GM21529 (cell line): Measurements from ENCODE around the gene RNF113B.

Source experiments
- ATAC-seq: cut with Tn5 transposase; IDR thresholded peaks from one replicate; pipeline ENCODE4 v1.9.1; 2021; ENCODE audit not compliant: unreplicated experiment

Gene RNF113B

DNA sequence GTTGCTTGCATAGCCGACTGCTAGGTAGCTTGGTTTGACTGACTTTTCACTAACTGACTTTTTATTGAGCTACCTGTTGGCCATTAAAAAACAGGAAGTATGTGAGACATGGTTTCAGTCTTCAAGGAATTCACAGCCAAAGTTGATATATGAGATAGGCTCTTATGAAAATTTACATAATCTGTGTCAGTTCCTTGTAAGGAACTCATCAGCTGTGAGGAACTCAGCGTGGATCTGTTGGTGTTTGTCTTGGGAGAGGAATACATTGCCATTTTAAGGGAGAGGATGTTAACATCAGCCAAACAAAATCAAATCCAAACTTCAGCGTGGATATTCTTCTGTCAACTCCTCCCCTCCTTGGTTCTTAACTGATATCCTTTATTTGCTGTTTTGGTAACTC is 2.0 kb downstream of the RNF113B start:
- no peak for ATAC-seq

DNA sequence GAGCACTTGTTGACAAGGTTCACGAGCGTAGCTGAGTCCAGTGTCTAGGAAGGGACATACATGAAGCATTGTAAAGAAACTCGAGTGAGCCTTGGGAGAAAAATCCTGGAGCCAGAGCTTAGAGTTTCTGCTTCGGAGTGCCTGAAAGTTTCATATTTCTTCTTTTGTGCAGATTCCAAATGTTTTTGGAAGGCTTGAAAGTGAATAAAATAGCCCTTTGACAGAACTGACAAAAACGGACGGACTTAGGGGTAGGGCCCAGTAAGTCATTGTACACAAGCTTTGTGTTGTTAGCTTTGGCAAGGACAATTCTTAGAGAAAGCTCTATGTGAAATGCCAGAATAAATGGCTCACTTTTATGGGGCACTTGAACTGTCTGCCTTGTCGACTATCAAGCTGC is 2.8 kb downstream of the RNF113B start:
- no peak for ATAC-seq

DNA sequence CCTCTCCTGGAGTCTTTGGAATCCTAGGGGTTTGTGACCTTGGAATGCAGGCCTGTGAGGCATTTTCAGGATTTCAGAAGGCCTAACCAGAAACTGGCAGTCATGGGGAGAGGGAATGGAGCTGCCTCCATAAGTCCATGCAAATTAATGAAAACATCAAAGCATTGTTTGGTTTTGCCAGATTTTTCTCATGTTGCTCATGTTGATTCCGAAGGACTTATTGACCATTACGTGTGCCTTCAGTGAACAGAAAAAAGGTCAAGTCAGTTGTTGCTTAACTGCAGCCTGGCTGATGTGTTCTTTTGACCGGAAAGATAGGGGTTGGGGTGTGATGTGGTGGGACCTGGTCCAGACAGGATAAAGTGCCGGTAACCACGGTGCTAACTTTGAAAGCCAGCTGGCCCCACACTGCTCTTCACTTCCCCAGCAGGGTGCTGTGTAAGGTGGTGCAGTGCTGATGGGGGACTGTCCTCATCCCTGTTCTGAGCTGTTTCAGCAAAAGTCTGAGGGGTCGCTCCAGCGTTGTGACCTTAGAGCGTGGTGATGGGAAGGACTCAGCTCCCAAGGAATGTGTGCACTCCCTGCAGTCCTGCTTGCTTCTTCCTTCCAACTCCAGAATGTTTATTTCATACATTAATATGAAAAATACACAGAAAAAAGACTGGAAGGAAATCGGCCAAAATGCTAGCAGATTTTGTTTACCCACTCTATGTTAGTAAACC is 3.5 kb downstream of the RNF113B start:
- ATAC-seq: no peak

DNA sequence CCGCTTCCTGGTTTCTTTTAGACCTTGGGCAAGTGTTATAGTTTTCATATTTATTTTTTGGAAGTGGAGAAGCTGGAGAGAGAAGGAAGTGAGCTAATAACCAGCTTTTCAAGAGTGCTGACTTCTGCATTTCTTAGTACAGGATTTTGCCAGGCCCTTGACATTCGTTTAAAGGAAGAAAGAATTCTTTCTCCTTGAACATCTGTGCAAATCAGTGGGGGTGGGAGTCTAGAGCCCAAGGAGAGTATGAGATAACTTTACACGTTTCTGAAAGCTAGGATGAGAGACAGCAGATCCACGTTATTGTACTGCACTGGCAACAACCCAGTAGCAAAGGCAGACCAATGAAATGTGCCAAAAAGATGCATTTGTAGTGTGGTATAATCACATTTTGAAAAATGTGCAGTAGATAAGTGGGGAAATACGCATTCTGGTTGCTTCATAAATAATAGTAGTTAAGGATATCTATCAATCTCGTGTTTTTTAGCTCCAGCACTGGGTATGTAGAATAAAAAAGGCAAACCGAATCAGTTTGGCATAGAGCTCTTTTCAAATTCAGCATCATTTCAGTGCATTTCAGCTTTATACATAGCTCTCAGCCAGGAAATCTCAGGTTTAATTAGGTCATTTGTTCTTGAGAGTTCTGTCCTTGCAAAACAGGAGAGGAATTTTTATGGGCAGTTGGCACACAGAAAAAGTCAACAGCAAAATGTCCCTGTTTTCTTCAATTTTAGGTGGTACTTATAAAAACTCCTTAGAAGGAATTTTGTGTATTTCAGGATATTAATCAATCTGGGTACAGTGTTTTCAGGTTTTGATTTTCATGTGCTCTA is 4.3 kb downstream of the RNF113B start:
- no peak for ATAC-seq

DNA sequence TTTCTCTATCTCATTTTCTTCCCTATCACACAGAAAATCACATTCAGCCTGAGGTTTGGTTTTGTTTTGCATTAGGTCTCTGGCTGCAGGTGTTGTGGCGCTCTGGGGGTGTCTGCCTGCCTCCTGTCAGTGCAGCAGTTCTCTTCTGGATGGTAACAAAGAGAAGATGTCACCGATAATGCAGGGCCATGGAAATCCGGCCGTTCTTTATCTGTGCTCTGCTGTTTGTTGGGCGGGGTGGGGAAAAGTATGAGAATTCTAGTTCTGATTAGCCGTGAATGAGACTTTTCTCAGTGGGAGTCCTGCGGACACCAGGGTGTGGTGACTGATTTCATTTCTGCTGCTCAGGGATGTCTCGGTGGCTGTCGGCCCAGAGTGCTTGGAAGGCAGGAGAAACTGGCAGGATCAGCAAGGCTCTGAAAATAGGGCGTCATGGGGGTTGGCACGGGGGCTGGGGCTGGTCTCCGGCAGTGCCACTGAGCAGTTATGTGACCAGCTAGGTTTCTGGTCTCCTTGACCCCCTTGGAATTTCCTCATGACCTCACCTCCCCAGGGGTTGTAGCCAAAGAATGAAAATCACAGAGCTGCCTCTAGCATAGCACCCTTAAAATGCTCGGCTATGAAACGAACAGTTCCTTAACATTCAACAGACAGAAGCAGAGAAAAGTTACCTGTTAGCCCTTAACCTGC is 5.0 kb downstream of the RNF113B start:
- no peak for ATAC-seq

DNA sequence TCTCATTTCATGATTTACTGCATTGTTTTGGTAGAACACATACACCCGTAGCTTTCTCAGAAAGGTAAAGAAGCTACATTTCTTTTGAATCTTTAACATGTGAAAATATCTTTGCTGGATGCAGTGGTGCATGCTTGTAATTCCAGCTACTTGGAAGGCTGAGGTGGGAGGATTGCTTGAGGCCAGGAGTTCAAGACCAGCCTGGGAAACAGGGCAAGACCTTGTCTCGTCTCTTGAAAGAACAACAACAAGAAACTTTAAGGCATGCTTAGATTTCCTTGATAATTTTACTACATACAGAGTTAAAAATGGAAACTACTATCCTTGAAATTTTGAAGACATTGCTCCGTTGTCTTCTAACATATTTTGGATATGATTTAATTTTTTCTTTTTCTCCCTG is 7.7 kb downstream of the RNF113B start:
- no peak for ATAC-seq

DNA sequence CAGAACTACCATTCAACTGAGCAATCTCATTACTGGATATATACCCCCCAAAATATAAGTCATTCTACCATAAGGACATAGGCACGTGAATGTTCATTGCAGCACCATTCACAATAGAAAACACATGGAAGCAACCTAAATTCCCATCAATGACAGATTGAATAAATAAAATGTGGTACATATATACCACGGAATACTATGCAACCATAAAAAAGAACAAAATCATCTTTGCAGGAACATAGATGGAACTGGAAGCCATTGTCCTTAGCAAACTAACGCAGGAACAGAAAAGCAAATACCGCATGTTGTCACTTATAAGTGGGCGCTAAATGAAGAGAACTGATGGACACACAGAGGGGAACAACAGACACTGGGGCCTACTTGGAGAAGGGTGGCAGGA is 14.1 kb downstream of the RNF113B start:
- no peak for ATAC-seq

DNA sequence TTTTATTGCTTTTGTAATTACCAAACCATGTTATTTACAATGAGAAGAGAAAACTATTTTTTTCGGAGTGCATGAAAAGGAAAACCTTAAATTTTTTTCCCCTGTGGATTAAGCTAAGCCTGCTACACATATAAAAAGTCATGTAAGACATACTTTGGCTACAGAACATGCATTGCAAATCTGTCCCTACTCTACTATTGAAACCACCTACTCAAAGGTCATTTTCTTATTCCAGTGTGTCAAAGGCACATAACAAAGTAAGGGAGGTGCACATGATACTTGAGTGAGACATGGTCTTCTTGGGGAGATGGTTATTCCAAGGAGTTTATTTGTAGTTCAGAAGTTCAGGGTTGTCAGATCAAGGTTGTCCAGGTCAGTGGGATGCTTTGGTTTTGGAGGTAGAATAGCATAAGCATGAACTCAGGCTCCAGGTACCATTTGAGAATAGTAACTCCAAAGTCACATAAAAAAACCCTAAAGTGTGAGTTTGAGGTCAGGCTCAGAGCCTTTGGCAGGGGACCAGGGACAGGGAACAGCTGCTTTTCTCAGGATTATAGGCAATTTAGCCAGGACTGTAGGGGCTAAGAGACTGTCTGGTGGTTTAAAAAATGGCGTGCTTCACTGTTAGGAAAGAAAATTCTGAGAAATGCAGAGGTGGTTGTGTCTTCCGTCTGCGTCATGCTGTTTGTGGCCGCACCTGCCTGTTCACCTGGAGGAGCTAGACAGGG is 18.7 kb downstream of the RNF113B start:
- no peak for ATAC-seq

DNA sequence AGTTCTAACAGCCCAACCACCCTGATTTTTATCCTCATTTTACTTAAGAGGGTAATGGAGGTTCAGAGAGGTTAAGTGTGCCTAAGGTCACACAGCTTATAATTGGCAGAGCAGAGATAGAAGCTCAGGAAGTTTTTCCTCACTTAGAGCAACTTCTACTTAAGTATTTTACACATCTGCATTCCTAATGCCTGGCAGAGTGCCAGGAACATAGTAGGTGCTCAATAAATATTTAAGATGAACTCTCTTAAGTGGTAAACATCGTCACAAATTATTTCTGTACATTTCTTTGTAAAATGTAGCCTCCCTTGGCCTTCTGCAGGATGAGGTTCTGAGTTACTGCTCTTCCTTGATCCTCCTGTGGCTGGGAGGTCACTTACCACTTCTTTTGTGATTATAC is 19.5 kb downstream of the RNF113B start:
- ATAC-seq: no peak

DNA sequence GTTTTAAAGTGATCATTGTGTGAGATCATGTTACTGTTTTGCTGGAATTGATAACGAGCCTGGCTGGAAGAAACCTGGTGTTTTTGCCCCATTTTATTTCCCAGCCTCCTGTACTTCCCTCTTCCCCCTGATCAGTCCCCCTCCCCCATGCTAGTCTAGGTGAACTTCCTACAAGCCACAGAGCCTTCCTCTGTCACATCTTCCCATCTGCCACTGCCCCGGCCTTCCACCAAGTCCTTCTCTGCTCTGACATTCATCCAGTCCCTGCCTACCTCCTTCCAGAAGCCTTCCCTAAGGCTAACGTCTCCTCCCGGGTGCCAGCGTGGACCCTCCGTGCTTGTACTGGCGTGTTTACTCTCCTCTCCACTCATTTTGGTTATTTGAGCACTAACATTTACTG is 19.9 kb downstream of the RNF113B start:
- no peak for ATAC-seq

DNA sequence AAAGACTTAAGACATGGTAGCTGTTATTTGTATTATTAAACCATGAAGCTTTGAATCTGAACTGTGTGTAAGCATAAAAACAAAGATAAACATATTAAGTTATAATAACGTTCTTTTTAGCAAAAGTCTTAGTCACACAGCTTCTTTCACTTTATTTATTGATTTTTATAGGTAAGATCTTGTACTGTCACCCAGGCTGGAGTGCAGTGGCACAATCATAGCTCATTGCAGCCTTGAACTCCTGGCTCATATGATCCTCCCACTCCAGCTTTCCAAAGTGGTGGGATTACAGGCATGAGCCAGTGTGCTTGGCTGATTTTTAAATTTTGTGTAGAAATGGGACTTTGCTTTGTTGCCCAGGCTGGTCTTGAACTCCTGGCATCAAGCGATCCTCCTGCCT is 20.8 kb downstream of the RNF113B start:
- no peak for ATAC-seq

DNA sequence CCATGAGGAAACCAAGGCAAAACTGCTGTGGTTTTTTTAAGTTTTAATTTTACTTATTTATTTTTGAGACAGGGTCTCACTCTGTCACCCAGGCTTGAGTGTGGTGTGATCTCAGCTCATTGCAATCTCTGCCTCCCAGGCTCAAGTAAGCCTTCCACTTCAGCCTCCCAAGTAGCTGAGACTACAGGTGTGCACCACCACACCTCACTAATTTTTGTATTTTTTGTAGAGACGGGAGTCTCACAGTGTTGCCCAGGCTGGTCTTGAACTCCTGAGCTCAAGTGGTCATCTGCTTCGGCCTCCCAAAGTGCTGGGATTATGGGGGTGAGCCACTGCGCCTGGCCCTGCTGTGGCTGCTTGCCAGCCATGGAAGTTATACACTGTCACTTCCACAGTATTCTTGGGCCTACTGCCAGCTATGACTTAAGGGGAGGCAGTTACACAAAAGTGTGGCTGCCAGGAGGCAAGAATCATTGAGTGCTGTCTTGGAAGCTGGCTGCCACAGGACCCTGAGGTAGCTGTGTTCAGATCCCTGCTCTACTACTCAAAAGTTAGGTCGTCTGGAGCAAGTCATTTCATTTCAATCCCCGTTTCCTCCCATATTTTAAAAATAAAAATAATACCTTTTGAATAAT is 21.5 kb downstream of the RNF113B start:
- ATAC-seq: no peak

DNA sequence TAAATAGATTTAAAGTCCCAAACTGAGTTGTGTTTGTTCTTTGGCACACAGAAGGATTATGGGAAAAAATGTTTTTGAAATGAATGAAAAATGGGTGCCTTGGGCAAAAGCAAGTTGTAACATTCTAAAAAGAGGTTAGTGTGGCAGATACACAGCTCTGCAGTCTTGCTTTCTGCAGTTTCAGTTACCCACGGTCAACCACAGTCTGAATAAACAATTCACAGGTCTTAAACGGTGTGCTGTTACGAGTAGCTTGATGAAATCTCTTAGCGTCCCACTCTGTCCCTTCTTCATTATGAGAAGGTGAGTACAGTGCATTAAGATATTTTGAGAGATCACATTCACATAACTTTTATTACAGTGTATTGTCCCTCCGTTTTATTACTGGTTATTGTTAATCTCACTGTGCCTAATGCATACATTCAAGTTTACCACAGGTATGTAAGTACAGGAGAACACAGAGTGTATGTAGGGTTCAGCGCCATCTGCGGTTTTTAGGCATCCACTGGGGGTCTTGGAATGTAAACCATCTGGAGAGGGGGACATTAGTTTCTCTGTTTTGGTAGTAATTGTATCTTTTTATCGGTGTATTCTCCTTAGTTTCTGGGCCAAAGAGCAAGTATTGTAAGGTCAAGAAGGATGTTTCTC is 26.1 kb downstream of the RNF113B start:
- ATAC-seq: no peak

DNA sequence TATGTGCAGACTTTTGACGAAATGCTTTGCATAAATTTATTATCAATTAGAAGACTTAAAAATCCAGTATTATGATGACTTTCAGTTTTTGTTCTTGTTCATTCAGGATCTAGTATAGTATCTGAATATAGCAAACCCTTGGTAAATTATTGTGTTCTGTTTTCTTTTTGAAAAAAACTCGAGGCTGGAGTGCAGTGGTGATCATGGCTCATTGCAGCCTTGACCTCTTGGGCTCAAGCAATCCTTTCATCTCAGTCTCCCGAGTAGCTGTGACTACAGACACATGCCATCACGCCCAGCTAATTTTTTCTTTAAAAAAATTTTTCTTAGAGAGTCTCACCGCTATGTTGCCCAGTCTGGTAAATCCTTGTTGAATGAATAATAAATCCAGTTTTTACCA is 29.5 kb downstream of the RNF113B start:
- no peak for ATAC-seq

DNA sequence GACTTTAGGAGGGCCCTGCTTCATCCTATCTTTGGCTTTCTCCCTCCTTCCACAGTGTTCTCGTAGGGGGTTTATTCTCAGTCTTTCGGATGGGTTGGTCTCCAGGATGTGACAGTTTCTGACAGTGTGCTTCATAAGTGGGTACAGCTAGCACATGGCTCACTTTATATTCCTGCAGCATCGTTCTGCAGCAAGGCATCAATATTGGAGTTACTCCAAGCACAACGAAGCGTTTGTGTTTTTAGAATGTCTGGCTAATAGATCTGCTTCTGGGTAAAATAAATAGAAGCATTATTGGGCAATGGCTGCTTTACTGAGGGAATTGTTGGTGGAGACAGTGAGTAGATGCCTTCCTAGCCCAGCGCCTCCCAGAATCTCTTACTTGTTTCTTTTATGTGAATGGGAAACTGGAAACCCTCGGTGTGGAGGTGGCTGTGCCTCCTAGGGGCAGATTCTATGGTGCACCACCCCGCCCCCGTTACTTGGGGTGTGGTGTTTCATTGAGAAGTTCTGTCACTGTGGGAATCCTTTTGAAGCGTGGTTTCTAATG is 32.2 kb downstream of the RNF113B start:
- ATAC-seq: no peak

DNA sequence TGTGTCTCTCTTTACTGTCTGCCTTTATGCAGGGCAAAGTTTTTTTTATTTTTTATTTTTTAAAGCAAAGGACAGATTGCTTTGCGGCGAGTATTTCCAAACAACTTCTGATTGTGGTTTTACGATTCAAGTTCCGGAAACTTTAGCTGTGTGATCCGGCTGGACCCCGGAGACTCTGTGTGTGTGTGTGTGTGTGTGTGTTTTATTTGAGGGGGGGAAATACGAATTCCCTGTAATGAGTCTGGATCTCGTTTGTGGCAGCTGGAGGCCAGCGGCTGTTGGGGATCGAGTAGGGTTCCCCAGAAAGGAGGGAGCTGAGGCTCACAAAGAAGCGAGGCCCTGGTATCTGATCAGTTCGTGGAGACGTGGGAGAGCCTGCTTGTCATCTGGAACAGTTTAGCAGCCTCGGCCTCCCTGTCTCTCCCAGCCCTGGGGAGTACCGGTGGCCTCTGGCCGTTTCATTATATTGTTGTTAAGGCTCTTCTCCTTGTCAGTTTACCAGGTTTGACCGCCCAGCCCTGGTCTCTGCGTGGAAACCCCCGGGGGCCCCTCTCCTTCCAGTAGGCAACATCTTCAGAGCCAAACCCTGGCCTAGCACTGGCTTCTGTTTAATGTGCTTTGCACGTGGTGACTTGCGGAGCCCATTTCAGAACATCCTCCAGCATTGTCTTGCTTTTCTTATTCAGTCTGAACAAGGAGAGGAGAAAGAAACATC is 32.9 kb downstream of the RNF113B start:
- ATAC-seq: no peak

DNA sequence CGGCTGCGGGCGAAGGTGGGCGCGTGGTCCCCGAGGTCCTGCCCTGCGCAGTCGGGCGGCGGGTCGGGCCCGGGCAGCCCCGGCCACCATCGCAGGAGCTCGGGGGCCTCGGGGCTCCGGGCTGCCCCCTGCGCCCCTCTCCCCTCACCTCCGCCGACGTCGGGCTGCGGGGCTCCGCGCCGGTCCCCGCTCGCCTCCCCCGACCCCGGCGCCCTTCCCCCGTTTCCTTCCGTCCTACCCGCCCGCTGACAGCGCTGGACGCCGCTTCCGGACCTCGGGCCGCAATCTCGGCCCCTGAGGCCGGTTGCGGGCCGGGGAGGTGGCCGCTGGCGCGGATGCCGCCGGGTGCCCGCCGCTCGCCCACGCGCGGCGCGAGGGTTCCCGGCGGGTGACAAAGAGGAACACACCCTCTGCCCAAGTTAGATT is 33.5 kb downstream of the RNF113B start:
- peak; percentile 12 for ATAC-seq

DNA sequence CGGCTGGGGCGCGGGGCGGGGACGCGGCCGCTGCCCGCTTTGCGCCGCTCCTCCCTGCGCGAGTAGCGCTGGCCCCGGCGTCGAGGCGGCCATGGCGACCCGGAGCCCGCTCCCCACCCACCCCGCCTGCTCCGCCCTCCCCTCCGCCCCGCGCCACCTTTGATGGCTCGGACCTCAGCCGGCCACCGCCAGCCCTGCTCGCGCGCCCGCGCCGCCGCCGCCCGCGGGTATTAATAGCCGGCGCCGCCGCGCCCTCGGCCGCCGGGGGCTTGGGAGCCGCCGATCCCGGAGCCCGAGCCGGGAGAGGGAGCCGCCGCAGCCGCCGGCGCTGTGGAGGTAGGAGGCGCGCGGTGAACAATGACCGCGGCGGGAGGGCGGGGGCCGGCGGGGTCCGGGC is 33.9 kb downstream of the RNF113B start:
- ATAC-seq: no peak

DNA sequence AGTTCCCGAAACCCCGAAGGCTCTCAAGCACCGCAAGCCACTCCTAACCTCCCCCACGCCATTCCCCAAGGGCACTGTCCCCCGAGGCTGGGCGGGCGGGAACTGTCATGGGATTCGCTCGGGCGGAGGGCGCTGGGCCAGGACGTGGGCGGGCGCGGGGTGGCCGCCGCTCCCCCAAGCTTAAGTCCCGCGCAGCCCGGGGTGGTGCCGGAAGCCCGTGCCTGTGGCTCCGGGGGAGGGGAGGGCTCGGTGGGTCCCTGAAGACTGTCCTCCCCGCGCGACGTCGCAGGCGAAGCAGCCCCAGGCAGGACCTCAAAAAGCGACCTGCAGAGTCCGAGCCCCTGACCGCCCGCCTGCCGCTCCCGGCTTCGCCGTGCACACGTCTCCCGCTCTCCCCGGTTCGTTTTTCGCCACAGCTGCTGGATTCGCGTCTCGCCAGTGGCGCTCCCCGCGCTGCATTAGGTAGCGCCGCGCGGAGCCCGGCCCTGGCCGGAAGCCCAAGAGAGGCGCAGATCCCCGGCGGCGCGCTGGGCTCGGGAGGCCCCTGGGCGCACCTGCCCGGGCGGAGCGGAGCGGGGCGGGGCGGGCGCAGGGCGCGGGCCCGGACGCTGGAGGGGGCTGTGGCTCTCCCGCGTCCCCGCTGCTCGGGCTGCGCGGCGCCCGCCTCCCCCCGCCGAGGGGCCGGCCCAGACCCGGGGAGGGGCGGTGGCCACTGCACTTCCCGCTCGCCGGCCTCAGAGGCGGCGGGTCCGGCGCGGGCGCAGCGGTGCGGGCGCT is 34.5 kb downstream of the RNF113B start, which contains the start of gene FARP1:
FARP1 (plus strand) TSS at position 715 of the 777 bp plus-strand sequence. CDS start 70,149 bp downstream, outside the sequence.
- peak; percentile 78 for ATAC-seq
